Ishikawa (cell line): ENCODE measurements around the gene RHOT2.

Source experiments
- CREB1 ChIP-seq: IDR thresholded peaks from 2 replicates; pipeline ENCODE4 v1.6.1; 2012; ENCODE audit warnings: low read depth
- EGR1 ChIP-seq: IDR thresholded peaks from 2 replicates; pipeline ENCODE4 v1.6.1; 2012
- EP300 ChIP-seq: IDR thresholded peaks from 2 replicates; pipeline ENCODE4 v1.6.1; 2012; ENCODE audit warnings: borderline replicate concordance
- FOXM1 ChIP-seq: IDR thresholded peaks from 2 replicates; pipeline ENCODE4 v1.6.1; 2012; ENCODE audit warnings: low read depth, borderline replicate concordance
- MAX ChIP-seq: IDR thresholded peaks from 2 replicates; pipeline ENCODE4 v1.6.1; 2012
- NFIC ChIP-seq: IDR thresholded peaks from 2 replicates; pipeline ENCODE4 v1.6.1; 2012
- RAD21 ChIP-seq: IDR thresholded peaks from 2 replicates; pipeline ENCODE4 v1.6.1; 2012; ENCODE audit warnings: low read depth
- TAF1 ChIP-seq: IDR thresholded peaks from 2 replicates; pipeline ENCODE4 v1.6.1; 2012; ENCODE audit warnings: low read depth, mild to moderate bottlenecking
- TCF12 ChIP-seq: IDR thresholded peaks from 2 replicates; pipeline ENCODE4 v1.6.1; 2012; ENCODE audit warnings: low read depth
- YY1 ChIP-seq: IDR thresholded peaks from 2 replicates; pipeline ENCODE4 v1.6.1; 2012; ENCODE audit warnings: low read depth
- ZBTB7A ChIP-seq: IDR thresholded peaks from 2 replicates; pipeline ENCODE4 v1.6.1; 2012; ENCODE audit warnings: low read depth
- TF ChIP-seq, protein P1 (sequence below): IDR thresholded peaks from 2 replicates; pipeline ENCODE4 v1.6.1; 2012; ENCODE audit warnings: low read depth, mild to moderate bottlenecking

- no peak for TF ChIP-seq FOXM1
- TF ChIP-seq EP300 = no peak
- no peak for TF ChIP-seq RAD21
- TF ChIP-seq TAF1 = no peak
- TF ChIP-seq EGR1 = no peak
- TF ChIP-seq TCF12 = no peak
- TF ChIP-seq, protein P1, sequence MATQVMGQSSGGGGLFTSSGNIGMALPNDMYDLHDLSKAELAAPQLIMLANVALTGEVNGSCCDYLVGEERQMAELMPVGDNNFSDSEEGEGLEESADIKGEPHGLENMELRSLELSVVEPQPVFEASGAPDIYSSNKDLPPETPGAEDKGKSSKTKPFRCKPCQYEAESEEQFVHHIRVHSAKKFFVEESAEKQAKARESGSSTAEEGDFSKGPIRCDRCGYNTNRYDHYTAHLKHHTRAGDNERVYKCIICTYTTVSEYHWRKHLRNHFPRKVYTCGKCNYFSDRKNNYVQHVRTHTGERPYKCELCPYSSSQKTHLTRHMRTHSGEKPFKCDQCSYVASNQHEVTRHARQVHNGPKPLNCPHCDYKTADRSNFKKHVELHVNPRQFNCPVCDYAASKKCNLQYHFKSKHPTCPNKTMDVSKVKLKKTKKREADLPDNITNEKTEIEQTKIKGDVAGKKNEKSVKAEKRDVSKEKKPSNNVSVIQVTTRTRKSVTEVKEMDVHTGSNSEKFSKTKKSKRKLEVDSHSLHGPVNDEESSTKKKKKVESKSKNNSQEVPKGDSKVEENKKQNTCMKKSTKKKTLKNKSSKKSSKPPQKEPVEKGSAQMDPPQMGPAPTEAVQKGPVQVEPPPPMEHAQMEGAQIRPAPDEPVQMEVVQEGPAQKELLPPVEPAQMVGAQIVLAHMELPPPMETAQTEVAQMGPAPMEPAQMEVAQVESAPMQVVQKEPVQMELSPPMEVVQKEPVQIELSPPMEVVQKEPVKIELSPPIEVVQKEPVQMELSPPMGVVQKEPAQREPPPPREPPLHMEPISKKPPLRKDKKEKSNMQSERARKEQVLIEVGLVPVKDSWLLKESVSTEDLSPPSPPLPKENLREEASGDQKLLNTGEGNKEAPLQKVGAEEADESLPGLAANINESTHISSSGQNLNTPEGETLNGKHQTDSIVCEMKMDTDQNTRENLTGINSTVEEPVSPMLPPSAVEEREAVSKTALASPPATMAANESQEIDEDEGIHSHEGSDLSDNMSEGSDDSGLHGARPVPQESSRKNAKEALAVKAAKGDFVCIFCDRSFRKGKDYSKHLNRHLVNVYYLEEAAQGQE = no peak
- TF ChIP-seq CREB1 = no peak
- no peak for TF ChIP-seq MAX
- TF ChIP-seq YY1 = no peak
- TF ChIP-seq ZBTB7A = no peak
- TF ChIP-seq NFIC = no peak
Measured at GRCh38 chr16:633336-634050, 34.4 kb upstream of the RHOT2 start.
